ENCODE data around the gene PDE5A.

DNA sequence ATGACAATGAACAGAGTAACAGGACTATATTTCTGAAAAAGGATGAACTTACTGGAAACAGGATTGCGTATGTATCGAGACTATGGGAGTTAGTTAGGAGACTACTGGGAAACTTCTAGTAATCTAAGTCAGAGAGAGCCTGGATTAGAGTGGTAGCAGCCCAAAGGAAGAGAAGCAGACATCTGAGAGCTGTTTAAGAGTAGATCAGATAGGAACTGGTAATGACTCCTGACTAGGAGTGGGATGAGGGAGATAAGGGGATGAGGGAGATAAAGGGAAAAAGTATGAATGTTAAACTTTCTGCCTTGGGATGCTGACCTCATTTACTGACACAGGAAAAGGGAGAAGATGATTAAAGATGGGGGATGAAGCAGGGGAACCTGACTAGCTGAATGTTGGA, 116.2 kb downstream of the PDE5A start:
- TF ChIP-seq EZH2 (IDR thresholded peaks at IDR 0.05; ENCODE audit: insufficient read depth, poor library complexity, severe bottlenecking) (no peak), EZH2phosphoT487 (IDR thresholded peaks at IDR 0.05; ENCODE audit: insufficient read depth, low read depth) (no peak)

Data from GM23248 (cell line).